VCaP (cell line): Measurements from ENCODE around the gene A3GALT2.

Source experiments
- H3K27ac ChIP-seq: fragments of 450-650 bp; 2 replicates; pipeline ENCODE4 v1.5.1; 2017
- CTCF ChIP-seq: fragments of 450-650 bp; conservative IDR thresholded peaks from 2 replicates; pipeline ENCODE4 v1.5.1; 2017; ENCODE audit warnings: mild to moderate bottlenecking, moderate library complexity

The A3GALT2 gene

GRCh38 chr1:33319949-33320618 lies 814 bp downstream of the A3GALT2 start:
- no peak for TF ChIP-seq CTCF
- no peak overlapping the region for H3K27ac ChIP-seq

DNA sequence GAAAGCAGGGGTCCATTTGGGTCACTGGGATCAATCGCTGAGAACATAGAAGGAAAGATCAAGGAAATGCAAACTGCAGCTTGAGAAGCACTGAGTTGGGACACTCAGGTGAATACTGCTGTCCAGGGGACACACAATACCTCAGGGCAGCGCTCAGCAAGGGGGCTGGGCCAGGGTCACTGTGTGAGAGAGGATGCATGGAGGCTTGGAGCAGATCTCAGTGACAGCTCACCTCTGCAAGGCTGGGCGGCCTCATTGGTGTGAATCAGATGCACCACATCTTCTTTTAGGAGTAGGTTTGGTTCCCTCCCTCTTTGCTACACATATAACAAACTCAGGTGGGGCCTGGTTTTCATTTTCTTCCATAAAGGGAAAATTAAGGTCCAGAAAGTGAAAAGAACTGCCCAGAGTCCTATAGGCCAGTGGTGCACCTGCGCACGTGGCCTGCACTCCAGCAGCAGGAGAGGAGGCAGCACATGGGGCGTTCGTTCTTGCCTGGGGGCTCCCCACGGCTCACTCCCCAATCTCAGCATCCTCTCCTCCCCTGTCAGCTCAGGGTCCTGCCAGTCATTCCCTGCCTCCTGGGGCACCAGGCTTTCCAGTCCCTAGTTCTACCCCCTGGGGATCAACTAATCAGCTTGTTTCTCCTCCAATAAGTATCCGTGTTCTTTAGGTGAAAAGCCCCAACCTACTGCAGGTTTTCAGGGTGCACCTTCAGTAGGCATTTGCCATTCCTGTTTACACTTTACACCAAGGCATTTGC lies 1.5 kb downstream of the A3GALT2 start:
- TF ChIP-seq CTCF: no peak
- H3K27ac ChIP-seq: no peak overlapping the region

DNA sequence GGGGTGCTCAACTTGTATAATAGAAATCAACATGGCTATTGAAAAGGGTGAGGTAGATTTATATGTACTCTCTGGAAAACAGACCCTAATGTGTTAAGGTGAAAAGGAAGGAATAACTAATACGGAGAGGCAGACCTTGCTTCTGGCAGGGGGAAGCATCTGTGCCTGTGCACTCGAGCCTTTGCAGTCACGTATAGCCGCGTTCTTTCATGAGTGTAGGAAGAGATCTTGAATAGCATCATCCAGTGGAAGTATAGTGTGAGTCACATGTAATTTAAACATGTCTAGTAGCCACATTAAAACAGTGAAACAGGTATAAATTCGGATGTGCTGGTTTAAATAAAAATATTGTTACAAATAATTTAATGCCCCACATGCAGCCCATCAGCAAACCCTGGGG lies 3.0 kb downstream of the A3GALT2 start:
- TF ChIP-seq CTCF: no peak
- no peak overlapping the region for H3K27ac ChIP-seq

DNA sequence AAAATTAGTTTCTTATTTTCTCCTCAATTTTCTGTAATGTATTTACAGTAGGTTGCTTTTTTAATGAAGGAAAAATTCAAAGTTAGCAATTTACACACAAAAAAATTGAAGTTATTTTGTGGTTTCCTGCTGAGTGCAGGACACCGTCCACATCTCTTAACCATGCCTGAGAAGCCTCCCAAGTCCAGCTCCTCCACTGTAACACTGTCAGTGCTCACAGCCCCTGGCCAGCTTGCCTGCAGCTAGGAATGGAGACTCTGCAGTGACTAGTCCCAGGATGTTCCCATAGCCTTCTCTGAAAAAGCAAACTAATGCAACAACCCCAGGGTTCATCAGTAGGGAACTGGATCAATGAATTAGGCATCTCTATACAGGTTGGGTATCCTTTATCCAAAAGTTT lies 3.5 kb downstream of the A3GALT2 start:
- H3K27ac ChIP-seq: no peak overlapping the region

DNA sequence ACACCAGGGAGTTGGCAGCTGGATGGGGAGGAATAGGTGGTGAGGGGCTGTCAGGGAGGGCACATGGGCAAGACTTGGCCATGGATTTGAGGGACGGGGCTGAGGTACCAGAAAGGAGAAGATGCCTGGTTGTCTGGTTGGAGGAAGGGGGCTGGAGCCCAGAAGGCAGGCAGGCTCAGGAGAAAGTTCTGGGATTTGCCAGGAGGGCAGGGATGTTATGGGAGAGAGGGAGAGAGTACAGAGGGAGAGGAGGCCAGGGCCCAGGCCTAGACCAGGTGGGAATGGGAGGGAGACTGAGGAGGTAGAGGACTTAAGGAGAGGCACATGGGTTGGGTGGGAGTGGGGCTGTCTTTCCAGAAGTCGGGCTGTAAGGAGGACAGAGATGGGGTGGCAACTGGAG lies 4.3 kb downstream of the A3GALT2 start:
- TF ChIP-seq CTCF: no peak

More for the DNA sequence above, 3.5 kb downstream of the A3GALT2 start:
- TF ChIP-seq CTCF: no peak

DNA sequence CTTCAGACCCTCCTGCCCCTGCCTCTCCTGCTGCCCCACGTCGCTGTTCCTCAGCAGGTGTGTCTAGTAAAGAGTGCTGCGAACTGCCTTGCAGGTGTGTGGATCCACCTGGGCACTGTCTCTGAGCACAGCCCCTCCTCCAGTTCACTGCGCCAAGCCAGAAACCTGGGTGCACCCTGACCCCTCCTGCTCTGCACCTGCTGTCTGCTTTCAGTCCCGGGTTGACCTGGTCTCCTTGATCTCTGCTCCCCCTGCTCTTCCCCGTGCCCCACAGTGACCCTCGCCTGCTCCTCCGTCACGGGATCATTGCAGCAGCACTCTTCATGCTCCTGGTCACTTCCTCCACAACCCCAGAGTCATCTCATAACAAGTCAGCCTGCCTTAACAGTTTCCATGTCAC lies 6.5 kb downstream of the A3GALT2 start:
- TF ChIP-seq CTCF: no peak
- H3K27ac ChIP-seq: no peak overlapping the region

More for the DNA sequence above, 4.3 kb downstream of the A3GALT2 start:
- no peak overlapping the region for H3K27ac ChIP-seq

- H3K27ac ChIP-seq: no peak overlapping the region
- no peak for TF ChIP-seq CTCF
These were observed 8.5 kb downstream of the A3GALT2 start for GRCh38 chr1:33312413-33312749.
